ENCODE measurements around the gene WDR64. TPM values are rescaled to one million over a fixed set of nuclear protein-coding genes. Genes with fewer than 3 reads are reported as not detected.

WDR64 gene
- total RNA-seq, 1 experiment from 2014 or later = not detected

GRCh38 chr1:241844593-241844992 is 192.5 kb downstream of the WDR64 start:
- Mint-ChIP-seq H3K27ac (ENCODE audit: low read depth, unreplicated experiment) (no peak overlapping the region), H3K4me3 (ENCODE audit: unreplicated experiment) (no peak overlapping the region), H3K36me3 (ENCODE audit: insufficient read depth, unreplicated experiment) (no peaks in the 10 kb centered on the region), H3K4me1 (ENCODE audit: insufficient read depth, unreplicated experiment) (peaks cover 19% of the 10 kb centered on the region), H3K27me3 (ENCODE audit: insufficient read depth, unreplicated experiment) (no peaks in the 10 kb centered on the region), H3K9me3 (ENCODE audit: unreplicated experiment) (no peaks in the 10 kb centered on the region)
- TF ChIP-seq, protein P1, sequence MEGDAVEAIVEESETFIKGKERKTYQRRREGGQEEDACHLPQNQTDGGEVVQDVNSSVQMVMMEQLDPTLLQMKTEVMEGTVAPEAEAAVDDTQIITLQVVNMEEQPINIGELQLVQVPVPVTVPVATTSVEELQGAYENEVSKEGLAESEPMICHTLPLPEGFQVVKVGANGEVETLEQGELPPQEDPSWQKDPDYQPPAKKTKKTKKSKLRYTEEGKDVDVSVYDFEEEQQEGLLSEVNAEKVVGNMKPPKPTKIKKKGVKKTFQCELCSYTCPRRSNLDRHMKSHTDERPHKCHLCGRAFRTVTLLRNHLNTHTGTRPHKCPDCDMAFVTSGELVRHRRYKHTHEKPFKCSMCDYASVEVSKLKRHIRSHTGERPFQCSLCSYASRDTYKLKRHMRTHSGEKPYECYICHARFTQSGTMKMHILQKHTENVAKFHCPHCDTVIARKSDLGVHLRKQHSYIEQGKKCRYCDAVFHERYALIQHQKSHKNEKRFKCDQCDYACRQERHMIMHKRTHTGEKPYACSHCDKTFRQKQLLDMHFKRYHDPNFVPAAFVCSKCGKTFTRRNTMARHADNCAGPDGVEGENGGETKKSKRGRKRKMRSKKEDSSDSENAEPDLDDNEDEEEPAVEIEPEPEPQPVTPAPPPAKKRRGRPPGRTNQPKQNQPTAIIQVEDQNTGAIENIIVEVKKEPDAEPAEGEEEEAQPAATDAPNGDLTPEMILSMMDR (IDR thresholded peaks at IDR 0.05; ENCODE audit: unreplicated experiment) = no peak
- ChIA-PET POLR2A (interaction anchor here (5.0 kb wide), 1 partner anchor 233 kb away, joined by 27 read pairs; no protein-coding TSS in a partner anchor), CTCF (interaction anchor here (0.5 to 9.9 kb wide), 11 partner anchors 9 to 609 kb away, joined by 3 to 110 read pairs (median 5); partner anchors contain the start of gene KMO)
- DNase-seq (ENCODE audit: unreplicated experiment) = no peak
- intact Hi-C loops (cut with micrococcal nuclease) = no loop called here
- BruUV-seq (replicated peaks) = no TSS peak

DNA sequence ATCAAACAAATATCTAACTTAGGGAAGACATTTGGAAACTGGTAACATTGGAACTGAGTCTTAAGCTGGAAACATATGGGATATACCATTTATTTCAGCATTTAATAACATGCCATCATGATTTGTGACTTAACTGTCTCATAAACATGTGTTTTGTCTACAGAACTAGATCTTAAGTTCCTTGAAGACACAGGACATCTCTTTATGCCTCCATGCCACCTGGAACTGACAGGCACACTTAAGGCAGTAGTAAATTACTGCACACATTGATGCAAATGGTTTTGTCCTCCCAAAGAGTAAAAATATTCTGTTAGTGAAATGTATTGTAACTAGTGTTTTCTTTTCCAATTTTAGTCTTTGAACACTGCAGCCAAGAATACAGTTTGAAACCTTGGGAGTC is 194.3 kb downstream of the WDR64 start:
- no peaks in the 10 kb centered on the region for H3K27me3 Mint-ChIP-seq (ENCODE audit: insufficient read depth, unreplicated experiment)
- H3K27ac Mint-ChIP-seq (ENCODE audit: low read depth, unreplicated experiment) = no peak overlapping the region
- POLR2A ChIA-PET = interaction anchor here (0.6 to 2.9 kb wide), 5 partner anchors 8 to 367 kb away, joined by 3 to 22 read pairs (median 9); partner anchors contain the start of genes CHML and OPN3
- CTCF ChIA-PET = interaction anchor here (0.5 to 4.3 kb wide), 13 partner anchors 8 to 1460 kb away, joined by 3 to 30 read pairs (median 4); partner anchors contain the start of gene MAP1LC3C
- H3K4me3 Mint-ChIP-seq (ENCODE audit: unreplicated experiment) = no peak overlapping the region
- peaks cover 13% of the 10 kb centered on the region for H3K36me3 Mint-ChIP-seq (ENCODE audit: insufficient read depth, unreplicated experiment)
- TF ChIP-seq, protein P1 (IDR thresholded peaks at IDR 0.05; ENCODE audit: unreplicated experiment) = no peak
- H3K9me3 Mint-ChIP-seq (ENCODE audit: unreplicated experiment) = no peaks in the 10 kb centered on the region
- H3K4me1 Mint-ChIP-seq (ENCODE audit: insufficient read depth, unreplicated experiment) = peaks cover 18% of the 10 kb centered on the region
- no peak for DNase-seq (ENCODE audit: unreplicated experiment)
- intact Hi-C loops (cut with micrococcal nuclease) = loop anchor here (5.0 kb wide), 1 partner anchor 146 kb away; no protein-coding TSS in a partner anchor
- BruUV-seq (replicated peaks) = no TSS peak

DNA sequence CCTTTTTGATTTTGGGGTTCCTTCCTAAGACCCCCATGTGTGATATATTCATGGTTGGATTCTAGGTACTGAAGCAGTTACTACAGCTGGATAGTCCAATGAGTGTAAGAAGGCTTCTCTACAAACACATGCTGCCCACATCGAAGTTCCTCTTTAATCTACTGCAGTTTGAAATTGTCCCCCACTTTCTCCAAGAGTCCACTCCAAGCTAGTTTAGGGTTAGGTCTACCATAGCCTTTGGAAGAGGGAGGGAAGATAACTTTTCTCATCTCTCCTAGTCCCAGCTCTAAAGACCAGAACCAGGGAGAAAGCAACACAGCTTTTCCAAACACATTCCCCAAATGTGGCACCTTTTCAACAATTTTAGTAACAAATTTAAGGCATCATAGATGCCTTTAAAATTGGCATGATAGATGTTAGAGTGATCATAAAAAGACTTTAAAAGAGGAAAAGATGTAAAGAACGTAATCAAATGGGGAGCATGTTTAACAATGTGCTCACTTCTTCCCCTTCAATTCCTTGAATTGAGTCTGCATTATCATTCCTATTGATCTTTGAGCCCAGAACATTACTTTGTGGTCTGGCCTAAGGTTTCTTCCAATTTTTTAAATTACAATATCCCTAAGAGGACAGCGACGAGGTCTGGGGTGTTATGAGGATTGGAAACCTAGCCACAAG is 194.9 kb downstream of the WDR64 start:
- Mint-ChIP-seq H3K27me3 (ENCODE audit: insufficient read depth, unreplicated experiment) (no peaks in the 10 kb centered on the region), H3K4me3 (ENCODE audit: unreplicated experiment) (peak overlapping the region; percentile 95), H3K9me3 (ENCODE audit: unreplicated experiment) (no peaks in the 10 kb centered on the region), H3K36me3 (ENCODE audit: insufficient read depth, unreplicated experiment) (peaks cover 19% of the 10 kb centered on the region), H3K27ac (ENCODE audit: low read depth, unreplicated experiment) (peak overlapping the region; percentile 81), H3K4me1 (ENCODE audit: insufficient read depth, unreplicated experiment) (peaks cover 18% of the 10 kb centered on the region)
- TF ChIP-seq, protein P1 (IDR thresholded peaks at IDR 0.05; ENCODE audit: unreplicated experiment) = no peak
- no TSS peak for BruUV-seq (replicated peaks)
- intact Hi-C loops (cut with micrococcal nuclease) = loop anchor here (1.0 to 5.0 kb wide), 2 partner anchors 145 to 316 kb away; no protein-coding TSS in a partner anchor
- ChIA-PET CTCF (interaction anchor here (0.5 to 4.3 kb wide), 22 partner anchors 9 to 1461 kb away, joined by 3 to 30 read pairs (median 4); partner anchors contain the start of gene MAP1LC3C), POLR2A (interaction anchor here (0.6 to 3.6 kb wide), 10 partner anchors 8 to 368 kb away, joined by 3 to 22 read pairs (median 5); partner anchors contain the start of genes CHML, FH and OPN3)
- DNase-seq (ENCODE audit: unreplicated experiment) = no peak

DNA sequence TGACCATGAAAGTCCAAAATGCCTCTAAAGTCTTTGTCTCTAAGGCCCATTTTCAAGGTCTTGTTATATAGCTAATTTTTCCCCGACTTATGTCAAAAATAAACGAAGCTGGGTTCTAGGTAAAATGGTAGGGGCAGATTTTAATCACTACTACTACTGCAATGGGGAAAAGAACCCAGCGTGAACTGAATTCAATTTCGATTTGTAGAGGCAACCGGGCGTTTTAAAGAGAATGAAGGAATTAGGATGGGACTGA is 195.4 kb downstream of the WDR64 start:
- no peaks in the 10 kb centered on the region for H3K9me3 Mint-ChIP-seq (ENCODE audit: unreplicated experiment)
- CTCF ChIA-PET = interaction anchor here (0.6 to 4.3 kb wide), 20 partner anchors 9 to 306 kb away, joined by 3 to 30 read pairs (median 4); partner anchors contain the start of gene MAP1LC3C
- peaks cover 18% of the 10 kb centered on the region for H3K4me1 Mint-ChIP-seq (ENCODE audit: insufficient read depth, unreplicated experiment)
- peak overlapping the region; percentile 95 for H3K4me3 Mint-ChIP-seq (ENCODE audit: unreplicated experiment)
- POLR2A ChIA-PET = interaction anchor here (0.6 to 3.6 kb wide), 11 partner anchors 9 to 328 kb away, joined by 3 to 22 read pairs (median 5); partner anchors contain the start of genes CHML, FH and OPN3
- peaks cover 24% of the 10 kb centered on the region for H3K36me3 Mint-ChIP-seq (ENCODE audit: insufficient read depth, unreplicated experiment)
- no peak for DNase-seq (ENCODE audit: unreplicated experiment)
- BruUV-seq (replicated peaks) = TSS peak; percentile 79
- H3K27ac Mint-ChIP-seq (ENCODE audit: low read depth, unreplicated experiment) = peak overlapping the region; percentile 81
- H3K27me3 Mint-ChIP-seq (ENCODE audit: insufficient read depth, unreplicated experiment) = no peaks in the 10 kb centered on the region
- TF ChIP-seq, protein P1 (IDR thresholded peaks at IDR 0.05; ENCODE audit: unreplicated experiment) = no peak
- intact Hi-C loops (cut with micrococcal nuclease) = loop anchor here (1.0 to 5.0 kb wide), 2 partner anchors 145 to 316 kb away; no protein-coding TSS in a partner anchor
